OCI-LY7 (cell line): Measurements from ENCODE around the gene EVI5.

Source experiments
- EZH2phosphoT487 ChIP-seq: fragments of 200-600 bp; sonication (generic); IDR thresholded peaks from 2 replicates; pipeline ENCODE4 v1.6.1; 2018; ENCODE audit warnings: low read depth, borderline replicate concordance, mild to moderate bottlenecking, mixed run types, antibody characterized with exemption, low read length, moderate library complexity, mixed read lengths
- TF ChIP-seq, protein P1 (sequence below): fragments of 200-600 bp; sonication (generic); conservative IDR thresholded peaks from 2 replicates; pipeline ENCODE4 v1.5.1; 2014; ENCODE audit warnings: mild to moderate bottlenecking, antibody characterized with exemption, low read length, moderate library complexity, mixed read lengths

DNA sequence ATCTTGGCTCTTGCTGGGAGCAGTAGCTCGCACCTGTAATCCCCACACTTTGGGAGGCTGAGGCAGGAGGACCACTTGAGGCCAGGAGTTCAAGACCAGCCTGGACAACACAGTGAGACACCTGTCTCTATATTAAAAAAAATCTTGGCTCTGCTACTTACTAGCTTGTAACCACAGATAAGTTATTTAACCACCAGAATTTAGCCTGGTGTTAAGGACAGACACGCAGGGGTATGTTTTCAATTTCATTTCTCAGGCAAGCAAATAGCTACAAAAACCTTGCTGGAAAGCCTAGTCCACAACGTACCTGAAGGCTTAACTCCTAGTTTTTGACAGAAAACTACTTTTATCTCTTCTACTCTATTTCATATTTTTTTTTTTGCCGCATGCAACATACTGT lies 273.4 kb downstream of the EVI5 start:
- TF ChIP-seq, protein P1, sequence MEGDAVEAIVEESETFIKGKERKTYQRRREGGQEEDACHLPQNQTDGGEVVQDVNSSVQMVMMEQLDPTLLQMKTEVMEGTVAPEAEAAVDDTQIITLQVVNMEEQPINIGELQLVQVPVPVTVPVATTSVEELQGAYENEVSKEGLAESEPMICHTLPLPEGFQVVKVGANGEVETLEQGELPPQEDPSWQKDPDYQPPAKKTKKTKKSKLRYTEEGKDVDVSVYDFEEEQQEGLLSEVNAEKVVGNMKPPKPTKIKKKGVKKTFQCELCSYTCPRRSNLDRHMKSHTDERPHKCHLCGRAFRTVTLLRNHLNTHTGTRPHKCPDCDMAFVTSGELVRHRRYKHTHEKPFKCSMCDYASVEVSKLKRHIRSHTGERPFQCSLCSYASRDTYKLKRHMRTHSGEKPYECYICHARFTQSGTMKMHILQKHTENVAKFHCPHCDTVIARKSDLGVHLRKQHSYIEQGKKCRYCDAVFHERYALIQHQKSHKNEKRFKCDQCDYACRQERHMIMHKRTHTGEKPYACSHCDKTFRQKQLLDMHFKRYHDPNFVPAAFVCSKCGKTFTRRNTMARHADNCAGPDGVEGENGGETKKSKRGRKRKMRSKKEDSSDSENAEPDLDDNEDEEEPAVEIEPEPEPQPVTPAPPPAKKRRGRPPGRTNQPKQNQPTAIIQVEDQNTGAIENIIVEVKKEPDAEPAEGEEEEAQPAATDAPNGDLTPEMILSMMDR = no peak
- no peak for TF ChIP-seq EZH2phosphoT487
